Motor neuron (in vitro differentiated cells): Measurements from ENCODE around the gene PRDM8. TPM values are rescaled to one million over a fixed set of nuclear protein-coding genes. Genes with fewer than 3 reads are reported as not detected.

Source experiments
- ATAC-seq, 8 experiments: fragments of 200-7000 bp; cut with Tn5 transposase; replicated peaks in 6 of 8; 2 replicates each; pipeline ENCODE4 v1.8.0; 2021; ENCODE audit warnings: mild to moderate bottlenecking in 8 of 8, moderate library complexity in 8 of 8
- H3K27ac ChIP-seq, 2 donors: fragments of 250-450 bp; sonication (Bioruptor Pico); 2 replicates each; pipeline ENCODE4 v1.9.0; 2021; ENCODE audit warnings: antibody characterized with exemption in 2 of 2, mild to moderate bottlenecking in 2 of 2, moderate library complexity in 1 of 2
- H3K4me1 ChIP-seq, 2 donors: fragments of 250-450 bp; sonication (Bioruptor Pico); replicated peaks in 1 of 2; 2 replicates each; pipeline ENCODE4 v1.6.1; 2021; ENCODE audit warnings: antibody characterized with exemption in 2 of 2, mild to moderate bottlenecking in 2 of 2, moderate library complexity in 1 of 2
- H3K4me3 ChIP-seq, 5 donors: fragments of 250-450 bp; sonication (Bioruptor Pico); 2 replicates each; pipeline ENCODE4 v1.9.0; 2021; ENCODE audit warnings: antibody characterized with exemption in 5 of 5, mild to moderate bottlenecking in 5 of 5, moderate library complexity in 4 of 5
- WGBS, 10 experiments: fragments of 450-650 bp; shearing (Covaris generic); methylation state at CpG; one replicate each; pipeline ENCODE4 v1.0.0; 2022; 5-methylcytosine and 5-hydroxymethylcytosine counted together
- in situ Hi-C, 9 experiments: fragments of 400-800 bp; cut with MboI; loops; one replicate each; pipeline ENCODE4 v1.15.0; 2021; ENCODE audit warnings: low sequenced_read_pairs in 9 of 9, low pct_unique_long_range_greater_than_20kb in 2 of 9; ENCODE audit not compliant: unreplicated experiment in 9 of 9
- total RNA-seq, 8 experiments: library from RNA; unstranded; fragments of 300-600 nt; gene quantifications; 2 replicates each; pipeline versions ENCODE4 v1.2.3 to v1.2.4, GENCODE V29; 2022

PRDM8 gene
- total RNA-seq = 10 to 100 TPM in 4 of 8 experiments, 1 to 10 TPM in 3, under 1 TPM in 1; 0.91 to 62.4 (median 21.7) TPM

- Histone ChIP-seq H3K4me1 (peaks cover 5 to 21% of the 10 kb centered on the region in 2 donors), H3K4me3 (peak within 1 kb of the TSS; percentile 44 to 94 (median 59)), H3K27ac (peak within 1 kb of the TSS; percentile 60 to 91)
- WGBS, 10 experiments = 1 to 35% methylated on average over 4 to 13 of the region's 42 CpGs; no CpG with 5 or more reads in 8 of the 10 experiments
- ATAC-seq = peak; percentile 49 to 73 (median 68)
- in situ Hi-C loops = loop anchor here in 4 of 9 experiments (25.0 kb wide), 5 partner anchors 110 to 1260 kb away; partner anchors contain the start of genes BMP3 (in 1 of the 4) and PAQR3 (in 1 of the 4)
These were observed at the start of gene PRDM8 for GRCh38 chr4:80196922-80197573. TSS of gene PRDM8 (plus strand) at chr4:80197503. CDS start at chr4:80200081, 2,578 bp downstream.

- peaks cover 0 to 6% of the 10 kb centered on the region in 2 donors for H3K4me1 ChIP-seq
- no peak overlapping the region for H3K4me3 ChIP-seq
- in situ Hi-C loops = no loop called here
- H3K27ac ChIP-seq = no peak overlapping the region
- no peak for ATAC-seq
- WGBS, 10 experiments = 20 to 100% (median 72%) methylated on average over 1 of the region's 1 CpG; no CpG with 5 or more reads in 2 of the 10 experiments
These were observed 46.7 kb upstream of the PRDM8 start for GRCh38 chr4:80150387-80151180.

- in situ Hi-C loops = no loop called here
- WGBS, 10 experiments = 67 to 100% (median 92%) methylated on average over 1 to 3 of the region's 3 CpGs
- ATAC-seq = no peak
- Histone ChIP-seq H3K4me1 (peaks cover 0 to 6% of the 10 kb centered on the region in 2 donors), H3K27ac (no peak overlapping the region), H3K4me3 (no peak overlapping the region)
These were observed 45.3 kb upstream of the PRDM8 start for GRCh38 chr4:80151981-80152380.

- Histone ChIP-seq H3K4me1 (peaks cover 0 to 6% of the 10 kb centered on the region in 2 donors), H3K4me3 (no peak overlapping the region), H3K27ac (no peak overlapping the region)
- no peak for ATAC-seq
- 27 to 85% (median 77%) methylated on average over 2 to 4 of the region's 4 CpGs; no CpG with 5 or more reads in 3 of the 10 experiments for WGBS, 10 experiments
- in situ Hi-C loops = no loop called here
These were observed 43.3 kb upstream of the PRDM8 start for GRCh38 chr4:80153874-80154544.

GRCh38 chr4:80154545-80154933 is 42.8 kb upstream of the PRDM8 start:
- Histone ChIP-seq H3K4me3 (no peak overlapping the region), H3K4me1 (peaks cover 0 to 6% of the 10 kb centered on the region in 2 donors), H3K27ac (no peak overlapping the region)
- peak in 1 of 8 experiments; percentile 16 for ATAC-seq
- in situ Hi-C loops = no loop called here
- 18 to 94% (median 66%) methylated on average over 1 to 3 of the region's 3 CpGs; no CpG with 5 or more reads in 2 of the 10 experiments for whole genome bisulfite sequencing, 10 experiments

GRCh38 chr4:80155316-80155982 is 41.9 kb upstream of the PRDM8 start:
- WGBS, 10 experiments = 25 to 58% (median 51%) methylated on average over 2 of the region's 2 CpGs; no CpG with 5 or more reads in 1 of the 10 experiments
- in situ Hi-C loops = no loop called here
- Histone ChIP-seq H3K4me1 (peaks cover 0 to 6% of the 10 kb centered on the region in 2 donors), H3K27ac (no peak overlapping the region), H3K4me3 (no peak overlapping the region)
- ATAC-seq = no peak

GRCh38 chr4:80156410-80156809 is 40.9 kb upstream of the PRDM8 start:
- no peak for ATAC-seq
- 67 to 100% (median 94%) methylated on average over 1 to 2 of the region's 2 CpGs; no CpG with 5 or more reads in 1 of the 10 experiments for WGBS, 10 experiments
- no peak overlapping the region for H3K27ac ChIP-seq
- in situ Hi-C loops = no loop called here
- no peak overlapping the region for H3K4me3 ChIP-seq
- H3K4me1 ChIP-seq = peaks cover 0 to 6% of the 10 kb centered on the region in 2 donors

- no peak overlapping the region for H3K27ac ChIP-seq
- H3K4me1 ChIP-seq = no peaks in the 10 kb centered on the region
- in situ Hi-C loops = no loop called here
- no peak overlapping the region for H3K4me3 ChIP-seq
- WGBS, 10 experiments = 70 to 97% (median 91%) methylated on average over 2 to 10 of the region's 12 CpGs
- ATAC-seq = no peak
These were observed 35.8 kb upstream of the PRDM8 start for GRCh38 chr4:80161413-80162058.

GRCh38 chr4:80162418-80162817 is 34.9 kb upstream of the PRDM8 start:
- 44 to 95% (median 80%) methylated on average over 2 to 4 of the region's 4 CpGs; no CpG with 5 or more reads in 1 of the 10 experiments for WGBS, 10 experiments
- H3K27ac ChIP-seq = no peak overlapping the region
- no peaks in the 10 kb centered on the region for H3K4me1 ChIP-seq
- H3K4me3 ChIP-seq = no peak overlapping the region
- no peak for ATAC-seq
- in situ Hi-C loops = no loop called here

GRCh38 chr4:80165855-80166254 is 31.4 kb upstream of the PRDM8 start:
- in situ Hi-C loops = no loop called here
- no peaks in the 10 kb centered on the region for H3K4me1 ChIP-seq
- H3K4me3 ChIP-seq = no peak overlapping the region
- H3K27ac ChIP-seq = no peak overlapping the region
- no peak for ATAC-seq

GRCh38 chr4:80171251-80171650 is 26.1 kb upstream of the PRDM8 start:
- no peak for ATAC-seq
- WGBS, 10 experiments = 14 to 82% (median 75%) methylated on average over 1 of the region's 1 CpG; no CpG with 5 or more reads in 5 of the 10 experiments
- no peaks in the 10 kb centered on the region for H3K4me1 ChIP-seq
- in situ Hi-C loops = no loop called here
- no peak overlapping the region for H3K27ac ChIP-seq
- no peak overlapping the region for H3K4me3 ChIP-seq

- in situ Hi-C loops = no loop called here
- Histone ChIP-seq H3K27ac (no peak overlapping the region), H3K4me1 (no peaks in the 10 kb centered on the region), H3K4me3 (no peak overlapping the region)
- no peak for ATAC-seq
- WGBS, 10 experiments = 72 to 100% (median 82%) methylated on average over 1 to 3 of the region's 3 CpGs
These were observed 25.6 kb upstream of the PRDM8 start for GRCh38 chr4:80171656-80172055.
